Stimulated activated naive CD8-positive, alpha-beta T cell treated with anti-CD3 and anti-CD28 coated beads, Interleukin-15, Interleukin-2, amounts not matched to agents 100 ng/mL and 50 ng/mL, for 24 hours (primary cell): ENCODE results near the gene ITSN1.

Source experiments
- H3K27ac Mint-ChIP-seq: one replicate; pipeline ENCODE4 v1.8.0; 2021; ENCODE audit warnings: mild to moderate bottlenecking, mixed read lengths
- H3K27me3 Mint-ChIP-seq: one replicate; pipeline ENCODE4 v1.8.0; 2021; ENCODE audit warnings: mixed read lengths
- H3K36me3 Mint-ChIP-seq: one replicate; pipeline ENCODE4 v1.8.0; 2021; ENCODE audit warnings: low read depth, mixed read lengths
- H3K4me1 Mint-ChIP-seq: one replicate; pipeline ENCODE4 v1.8.0; 2021; ENCODE audit warnings: low read depth, mixed read lengths
- H3K4me3 Mint-ChIP-seq: one replicate; pipeline ENCODE4 v1.8.0; 2021; ENCODE audit warnings: mild to moderate bottlenecking, mixed read lengths
- H3K9me3 Mint-ChIP-seq: one replicate; pipeline ENCODE4 v1.8.0; 2021; ENCODE audit warnings: mixed read lengths

ITSN1 gene

GRCh38 chr21:33643658-33644311 is 1.5 kb downstream of the ITSN1 start:
- Mint-ChIP-seq H3K27ac (no peak overlapping the region), H3K4me3 (peak overlapping the region; percentile 84), H3K9me3 (no peaks in the 10 kb centered on the region), H3K36me3 (no peaks in the 10 kb centered on the region), H3K4me1 (peaks cover 22% of the 10 kb centered on the region), H3K27me3 (peaks cover 25% of the 10 kb centered on the region)

- H3K27ac Mint-ChIP-seq: no peak overlapping the region
- H3K9me3 Mint-ChIP-seq: no peaks in the 10 kb centered on the region
- H3K4me3 Mint-ChIP-seq: no peak overlapping the region
Measured at GRCh38 chr21:33644383-33645074, 2.2 kb downstream of the ITSN1 start.

GRCh38 chr21:33645730-33646129 is 3.4 kb downstream of the ITSN1 start:
- no peak overlapping the region for H3K4me3 Mint-ChIP-seq
- no peaks in the 10 kb centered on the region for H3K36me3 Mint-ChIP-seq
- H3K27me3 Mint-ChIP-seq: peaks cover 25% of the 10 kb centered on the region
- H3K4me1 Mint-ChIP-seq: peaks cover 12% of the 10 kb centered on the region
- H3K9me3 Mint-ChIP-seq: no peaks in the 10 kb centered on the region
- no peak overlapping the region for H3K27ac Mint-ChIP-seq

More at GRCh38 chr21:33644383-33645074, 2.2 kb downstream of the ITSN1 start:
- peaks cover 19% of the 10 kb centered on the region for H3K4me1 Mint-ChIP-seq
- H3K27me3 Mint-ChIP-seq: peaks cover 25% of the 10 kb centered on the region
- no peaks in the 10 kb centered on the region for H3K36me3 Mint-ChIP-seq

GRCh38 chr21:33647587-33647986 is 5.3 kb downstream of the ITSN1 start:
- H3K4me3 Mint-ChIP-seq: no peak overlapping the region
- H3K27ac Mint-ChIP-seq: no peak overlapping the region
- H3K36me3 Mint-ChIP-seq: no peaks in the 10 kb centered on the region
- peaks cover 7% of the 10 kb centered on the region for H3K4me1 Mint-ChIP-seq
- peaks cover 25% of the 10 kb centered on the region for H3K27me3 Mint-ChIP-seq
- H3K9me3 Mint-ChIP-seq: no peaks in the 10 kb centered on the region

- Mint-ChIP-seq H3K9me3 (no peaks in the 10 kb centered on the region), H3K4me3 (no peak overlapping the region), H3K4me1 (peaks cover 2% of the 10 kb centered on the region), H3K36me3 (no peaks in the 10 kb centered on the region), H3K27ac (no peak overlapping the region), H3K27me3 (peaks cover 20% of the 10 kb centered on the region)
Measured at GRCh38 chr21:33648555-33648954, 6.3 kb downstream of the ITSN1 start.

GRCh38 chr21:33650230-33650629 is 7.9 kb downstream of the ITSN1 start:
- Mint-ChIP-seq H3K4me3 (no peak overlapping the region), H3K36me3 (no peaks in the 10 kb centered on the region), H3K27ac (no peak overlapping the region), H3K9me3 (no peaks in the 10 kb centered on the region), H3K4me1 (no peaks in the 10 kb centered on the region), H3K27me3 (peaks cover 3% of the 10 kb centered on the region)

- H3K4me3 Mint-ChIP-seq: no peak overlapping the region
- H3K27me3 Mint-ChIP-seq: peaks cover 3% of the 10 kb centered on the region
Measured at GRCh38 chr21:33650929-33651509, 8.7 kb downstream of the ITSN1 start.

GRCh38 chr21:33651965-33652680 is 9.8 kb downstream of the ITSN1 start:
- H3K36me3 Mint-ChIP-seq: no peaks in the 10 kb centered on the region
- no peaks in the 10 kb centered on the region for H3K9me3 Mint-ChIP-seq
- H3K4me3 Mint-ChIP-seq: no peak overlapping the region
- H3K27me3 Mint-ChIP-seq: no peaks in the 10 kb centered on the region
- no peak overlapping the region for H3K27ac Mint-ChIP-seq
- H3K4me1 Mint-ChIP-seq: no peaks in the 10 kb centered on the region

More at GRCh38 chr21:33650929-33651509, 8.7 kb downstream of the ITSN1 start:
- H3K4me1 Mint-ChIP-seq: no peaks in the 10 kb centered on the region
- no peaks in the 10 kb centered on the region for H3K36me3 Mint-ChIP-seq
- H3K9me3 Mint-ChIP-seq: no peaks in the 10 kb centered on the region
- no peak overlapping the region for H3K27ac Mint-ChIP-seq

- H3K27ac Mint-ChIP-seq: no peak overlapping the region
- H3K36me3 Mint-ChIP-seq: no peaks in the 10 kb centered on the region
- H3K27me3 Mint-ChIP-seq: peaks cover 6% of the 10 kb centered on the region
Measured at GRCh38 chr21:33654412-33654811, 12.1 kb downstream of the ITSN1 start.

GRCh38 chr21:33655588-33656221 is 13.4 kb downstream of the ITSN1 start:
- Mint-ChIP-seq H3K36me3 (no peaks in the 10 kb centered on the region), H3K27ac (no peak overlapping the region), H3K27me3 (peaks cover 6% of the 10 kb centered on the region), H3K9me3 (no peaks in the 10 kb centered on the region), H3K4me1 (no peaks in the 10 kb centered on the region), H3K4me3 (no peak overlapping the region)

More at GRCh38 chr21:33654412-33654811, 12.1 kb downstream of the ITSN1 start:
- no peak overlapping the region for H3K4me3 Mint-ChIP-seq
- no peaks in the 10 kb centered on the region for H3K4me1 Mint-ChIP-seq
- no peaks in the 10 kb centered on the region for H3K9me3 Mint-ChIP-seq

- H3K27ac Mint-ChIP-seq: no peak overlapping the region
- H3K9me3 Mint-ChIP-seq: no peaks in the 10 kb centered on the region
- H3K4me1 Mint-ChIP-seq: no peaks in the 10 kb centered on the region
- H3K36me3 Mint-ChIP-seq: no peaks in the 10 kb centered on the region
- H3K4me3 Mint-ChIP-seq: no peak overlapping the region
- peaks cover 6% of the 10 kb centered on the region for H3K27me3 Mint-ChIP-seq
Measured at GRCh38 chr21:33657124-33657820, 15.0 kb downstream of the ITSN1 start.

GRCh38 chr21:33658919-33659567 is 16.7 kb downstream of the ITSN1 start:
- Mint-ChIP-seq H3K4me3 (no peak overlapping the region), H3K4me1 (no peaks in the 10 kb centered on the region), H3K27ac (no peak overlapping the region)

GRCh38 chr21:33659568-33659949 is 17.3 kb downstream of the ITSN1 start:
- Mint-ChIP-seq H3K36me3 (no peaks in the 10 kb centered on the region), H3K9me3 (no peaks in the 10 kb centered on the region), H3K4me1 (no peaks in the 10 kb centered on the region), H3K4me3 (no peak overlapping the region), H3K27me3 (peaks cover 6% of the 10 kb centered on the region), H3K27ac (no peak overlapping the region)

More at GRCh38 chr21:33658919-33659567, 16.7 kb downstream of the ITSN1 start:
- Mint-ChIP-seq H3K36me3 (no peaks in the 10 kb centered on the region), H3K9me3 (no peaks in the 10 kb centered on the region), H3K27me3 (peaks cover 6% of the 10 kb centered on the region)

- no peaks in the 10 kb centered on the region for H3K9me3 Mint-ChIP-seq
- H3K4me3 Mint-ChIP-seq: no peak overlapping the region
- H3K27me3 Mint-ChIP-seq: peaks cover 6% of the 10 kb centered on the region
- H3K36me3 Mint-ChIP-seq: no peaks in the 10 kb centered on the region
- no peaks in the 10 kb centered on the region for H3K4me1 Mint-ChIP-seq
- H3K27ac Mint-ChIP-seq: no peak overlapping the region
Measured at GRCh38 chr21:33660406-33660805, 18.1 kb downstream of the ITSN1 start.
